ENCODE data around the gene STPG4. TPM values are rescaled to one million over a fixed set of nuclear protein-coding genes. Genes with fewer than 3 reads are reported as not detected.

Gene STPG4, protein sequence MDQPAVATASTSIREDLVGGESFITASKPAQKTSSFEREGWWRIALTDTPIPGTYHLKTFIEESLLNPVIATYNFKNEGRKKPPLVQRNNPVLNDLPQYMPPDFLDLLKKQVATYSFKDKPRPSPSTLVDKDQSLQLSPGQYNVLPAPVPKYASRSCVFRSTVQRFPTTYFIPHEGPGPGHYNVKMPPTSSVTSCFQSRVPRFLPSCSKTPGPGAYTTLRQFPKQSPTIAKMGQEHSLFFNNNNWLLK
- 0.20 and 0.21 TPM in 2 replicates for polyA plus RNA-seq (2012; rRNA removed)
- polyA plus RNA-seq (2012; cell fraction: cytosol; rRNA removed), result 0.08 and 0.12 TPM in 2 replicates
- polyA plus RNA-seq (2012; cell fraction: nucleus; rRNA removed), result 0.54 and 0.77 TPM in 2 replicates

DNA sequence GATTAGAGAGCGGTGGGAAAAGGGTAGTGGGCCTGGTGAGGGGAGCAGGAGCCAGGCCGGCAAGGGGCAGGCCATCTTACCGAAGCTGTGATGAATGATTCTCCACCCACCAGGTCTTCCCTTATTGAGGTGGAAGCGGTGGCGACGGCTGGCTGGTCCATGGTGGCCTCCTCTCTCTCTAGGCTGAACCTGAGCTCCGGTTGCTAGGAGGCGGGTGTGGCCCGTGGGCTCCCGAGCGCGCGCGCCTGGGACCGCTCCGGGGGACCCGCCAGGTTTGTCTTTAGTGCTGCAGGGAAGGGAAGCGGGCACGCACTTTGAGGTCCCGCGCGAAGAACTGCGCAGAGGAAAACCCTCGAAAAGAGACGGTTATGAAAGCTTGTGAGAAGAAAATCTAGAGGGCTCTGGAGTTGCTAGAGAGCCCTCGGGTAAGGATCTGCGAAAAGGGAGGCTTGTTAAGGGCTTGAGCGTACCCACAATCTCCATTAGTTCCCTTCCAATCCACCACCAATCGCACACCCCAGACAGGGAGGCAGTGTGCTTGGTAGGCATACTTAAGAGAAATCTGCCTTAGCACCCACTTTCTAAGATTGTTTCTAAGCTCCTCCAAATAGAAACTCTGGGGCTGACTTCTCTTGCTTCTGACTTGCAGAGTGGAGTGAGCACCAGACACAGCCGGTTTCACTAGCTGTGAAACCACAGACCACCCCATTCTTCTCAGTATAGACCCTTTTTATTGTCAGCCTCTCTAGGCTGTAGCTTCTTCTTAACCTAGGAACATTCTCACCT is at the start of gene STPG4:
Gene STPG4 (minus strand): TSS at position 218 of the 786 bp plus-strand sequence. CDS start 57 bp downstream, at position 161.
- Histone ChIP-seq H3K36me3 (replicated peaks in 1 of 2; ENCODE audit: control insufficient read depth in 1 of 2, insufficient read depth in 2 of 2, low read length in 1 of 2) (peaks cover 72 to 82% of the 10 kb centered on the region in 2 experiments), H3K27me3 (ENCODE audit: insufficient read depth) (no peaks in the 10 kb centered on the region), H3K27ac (ENCODE audit: low read depth in 2 of 2, low read length in 1 of 2) (peak within 1 kb of the TSS; percentile 35 to 58), H3K9me2 (no peaks in the 10 kb centered on the region), H3K9ac (no peak within 1 kb of the TSS), H4K20me1 (ENCODE audit: insufficient read depth) (peaks cover 13% of the 10 kb centered on the region; the same call in 1 of the 2 replicates), H3K4me1 (ENCODE audit: control insufficient read depth in 1 of 2, insufficient read depth in 2 of 2, low read depth in 1 of 2, low read length in 1 of 2) (peaks cover 0 to 3% of the 10 kb centered on the region in 2 experiments; a peak in 1 of 4 replicates), H3K79me2 (ENCODE audit: insufficient read depth) (peaks cover 13% of the 10 kb centered on the region), H3F3A (replicated peaks; ENCODE audit: insufficient read depth) (peaks cover 86% of the 10 kb centered on the region), H3K4me3 (ENCODE audit: low read depth in 2 of 2, low read length in 1 of 2) (no peak within 1 kb of the TSS), H2AFZ (ENCODE audit: low read depth) (no peak within 1 kb of the TSS), H3K9me3 (no peaks in the 10 kb centered on the region), H3K4me2 (no peak within 1 kb of the TSS)
- no peak for DNase-seq
- WGBS (ENCODE audit: low lambda C conversion rate), result 97% methylated on average over 30 of the region's 30 CpGs
- CTCF ChIA-PET, result interaction anchor here (1.3 to 5.2 kb wide), 4 partner anchors 18 to 168 kb away, joined by 3 to 19 read pairs (median 8); no protein-coding TSS in a partner anchor
- POLR2A ChIA-PET, result interaction anchor here (0.9 to 3.0 kb wide), 5 partner anchors 9 to 166 kb away, joined by 3 to 9 read pairs (median 4); no protein-coding TSS in a partner anchor
- TF ChIP-seq CTCF (IDR thresholded peaks at IDR 0.05) (no peak), NRF1 (IDR thresholded peaks at IDR 0.05; ENCODE audit: low read depth, low read length) (no peak), RAD21 (IDR thresholded peaks at IDR 0.05; ENCODE audit: low read length) (no peak), USF1 (IDR thresholded peaks at IDR 0.05; ENCODE audit: borderline replicate concordance, low read depth) (no peak), YY1 (IDR thresholded peaks at IDR 0.05; ENCODE audit: low read depth) (no peak), TAF1 (IDR thresholded peaks at IDR 0.05; ENCODE audit: borderline replicate concordance, low read depth, low read length) (no peak), ZBTB33 (IDR thresholded peaks at IDR 0.05; ENCODE audit: borderline replicate concordance, low read depth) (no peak), CHD2 (IDR thresholded peaks at IDR 0.05; ENCODE audit: low read length, partially characterized antibody) (no peak), MXI1 (IDR thresholded peaks at IDR 0.05; ENCODE audit: low read depth, low read length) (no peak), SIN3A (IDR thresholded peaks at IDR 0.05; ENCODE audit: borderline replicate concordance, low read depth, low read length) (no peak), TCF12 (IDR thresholded peaks at IDR 0.05) (no peak), RFX5 (IDR thresholded peaks at IDR 0.05; ENCODE audit: low read length) (no peak), RXRA (IDR thresholded peaks at IDR 0.05; ENCODE audit: borderline replicate concordance, low read depth) (no peak), NFIC (IDR thresholded peaks at IDR 0.05; ENCODE audit: borderline replicate concordance) (no peak), FOSL2 (IDR thresholded peaks at IDR 0.05; ENCODE audit: borderline replicate concordance, low read depth) (no peak), EP300 (IDR thresholded peaks at IDR 0.05; ENCODE audit: borderline replicate concordance in 1 of 2, low read depth in 1 of 2, low read length in 1 of 2) (no peak)
- TF ChIP-seq, protein P1, sequence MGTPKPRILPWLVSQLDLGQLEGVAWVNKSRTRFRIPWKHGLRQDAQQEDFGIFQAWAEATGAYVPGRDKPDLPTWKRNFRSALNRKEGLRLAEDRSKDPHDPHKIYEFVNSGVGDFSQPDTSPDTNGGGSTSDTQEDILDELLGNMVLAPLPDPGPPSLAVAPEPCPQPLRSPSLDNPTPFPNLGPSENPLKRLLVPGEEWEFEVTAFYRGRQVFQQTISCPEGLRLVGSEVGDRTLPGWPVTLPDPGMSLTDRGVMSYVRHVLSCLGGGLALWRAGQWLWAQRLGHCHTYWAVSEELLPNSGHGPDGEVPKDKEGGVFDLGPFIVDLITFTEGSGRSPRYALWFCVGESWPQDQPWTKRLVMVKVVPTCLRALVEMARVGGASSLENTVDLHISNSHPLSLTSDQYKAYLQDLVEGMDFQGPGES (IDR thresholded peaks at IDR 0.05; ENCODE audit: low read depth, low read length), result no peak
- TF ChIP-seq, protein P2, sequence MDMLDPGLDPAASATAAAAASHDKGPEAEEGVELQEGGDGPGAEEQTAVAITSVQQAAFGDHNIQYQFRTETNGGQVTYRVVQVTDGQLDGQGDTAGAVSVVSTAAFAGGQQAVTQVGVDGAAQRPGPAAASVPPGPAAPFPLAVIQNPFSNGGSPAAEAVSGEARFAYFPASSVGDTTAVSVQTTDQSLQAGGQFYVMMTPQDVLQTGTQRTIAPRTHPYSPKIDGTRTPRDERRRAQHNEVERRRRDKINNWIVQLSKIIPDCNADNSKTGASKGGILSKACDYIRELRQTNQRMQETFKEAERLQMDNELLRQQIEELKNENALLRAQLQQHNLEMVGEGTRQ (IDR thresholded peaks at IDR 0.05; ENCODE audit: borderline replicate concordance, low read depth, low read length), result no peak

All from SK-N-SH (cell line).